OCI-LY7 (cell line): ENCODE data around the gene TSR2. TPM values are rescaled to one million over a fixed set of nuclear protein-coding genes. Genes with fewer than 3 reads are reported as not detected.

Source experiments
- BruUV-seq: library from RNA; stranded (reverse); fragments of 400-500 nt; replicated peaks from 2 replicates; lab custom pipeline; 2021; lab: Mats Ljungman, UMichigan
- CTCF ChIA-PET: fragments of 300-600 bp; sonication (Branson Sonifier 250); formaldehyde crosslinking; loops from one replicate; lab custom pipeline; 2022; ENCODE audit warnings: antibody characterized with exemption; ENCODE audit not compliant: unreplicated experiment; lab: Charles Lee
- POLR2A ChIA-PET: fragments of 300-600 bp; sonication (Branson Sonifier 250); formaldehyde crosslinking; loops from one replicate; lab custom pipeline; 2022; ENCODE audit warnings: antibody characterized with exemption; lab: Charles Lee
- DNase-seq: peaks from one replicate; pipeline ENCODE4 v3.0.0-alpha.2; 2015; ENCODE audit warnings: low spot score
- H2AFZ ChIP-seq: fragments of 200-600 bp; sonication (generic), shearing (Covaris generic); 2 replicates; pipeline ENCODE4 v1.6.1; 2014; ENCODE audit warnings: mild to moderate bottlenecking, antibody characterized with exemption, low read length, moderate library complexity
- H3K27ac ChIP-seq: fragments of 200-600 bp; sonication (generic); 2 replicates; pipeline ENCODE4 v1.5.1; 2014; ENCODE audit warnings: mixed run types, low read depth, mild to moderate bottlenecking, moderate library complexity, low read length, inconsistent platforms; ENCODE audit not compliant: poor library complexity, severe bottlenecking
- H3K36me3 ChIP-seq: fragments of 200-600 bp; sonication (generic); 2 replicates; pipeline ENCODE4 v1.6.1; 2014; ENCODE audit warnings: mild to moderate bottlenecking, antibody characterized with exemption, low read length, moderate library complexity, mixed read lengths; ENCODE audit not compliant: insufficient read depth
- H3K4me1 ChIP-seq: fragments of 200-600 bp; sonication (generic); 2 replicates; pipeline ENCODE4 v1.5.1; 2014; ENCODE audit warnings: mild to moderate bottlenecking, low read length; ENCODE audit not compliant: insufficient read depth, poor library complexity, severe bottlenecking
- H3K4me2 ChIP-seq: fragments of 200-600 bp; sonication (generic); 2 replicates; pipeline ENCODE4 v1.6.1; 2014; ENCODE audit warnings: mild to moderate bottlenecking, low read length
- H3K4me3 ChIP-seq: fragments of 200-600 bp; sonication (generic); 2 replicates; pipeline ENCODE4 v1.5.1; 2014; ENCODE audit warnings: mild to moderate bottlenecking, low read depth, low read length; ENCODE audit not compliant: poor library complexity, severe bottlenecking
- H3K79me2 ChIP-seq: fragments of 200-600 bp; sonication (generic); 2 replicates; pipeline ENCODE4 v1.6.1; 2016; ENCODE audit warnings: low read depth, mild to moderate bottlenecking, low read length, moderate library complexity, mixed read lengths; ENCODE audit not compliant: insufficient read depth
- H3K9me2 ChIP-seq: fragments of 200-600 bp; sonication (generic); 2 replicates; pipeline ENCODE4 v1.6.1; 2016; ENCODE audit warnings: mild to moderate bottlenecking, low read length, mixed read lengths; ENCODE audit not compliant: insufficient read depth
- H3K9me3 ChIP-seq: fragments of 200-600 bp; sonication (generic); 2 replicates; pipeline ENCODE4 v1.6.1; 2014; ENCODE audit warnings: mild to moderate bottlenecking, mixed run types, low read length, mixed read lengths
- H4K20me1 ChIP-seq: fragments of 200-600 bp; sonication (generic); 2 replicates; pipeline ENCODE4 v1.6.1; 2014; ENCODE audit warnings: mild to moderate bottlenecking, antibody characterized with exemption, low read length, moderate library complexity, mixed read lengths; ENCODE audit not compliant: insufficient read depth
- CTCF ChIP-seq: fragments of 200-600 bp; sonication (generic); conservative IDR thresholded peaks from 2 replicates; pipeline ENCODE4 v1.5.1; 2014; ENCODE audit warnings: mild to moderate bottlenecking, antibody characterized with exemption, low read length, moderate library complexity, mixed read lengths
- EZH2phosphoT487 ChIP-seq: fragments of 200-600 bp; sonication (generic); IDR thresholded peaks from 2 replicates; pipeline ENCODE4 v1.6.1; 2018; ENCODE audit warnings: low read depth, borderline replicate concordance, mild to moderate bottlenecking, mixed run types, antibody characterized with exemption, low read length, moderate library complexity, mixed read lengths
- intact Hi-C: fragments of 100-400 bp; cut with micrococcal nuclease; formaldehyde crosslinking; loops from one replicate; pipeline ENCODE4 v1.10.0; 2022; ENCODE audit not compliant: unreplicated experiment
- total RNA-seq, 2 experiments: library from RNA; depleted of rRNA in 1 of 2; stranded (reverse); fragments of >200 nt in 1 of 2; shearing (Covaris generic) in 1 of 2; gene quantifications; 2 replicates each; pipeline ENCODE4 v1.2.3, GENCODE V29; 2014 to 2022

TSR2 gene
- total RNA-seq, 2 experiments from 2014 or later: 14.6 to 30.7 TPM

DNA sequence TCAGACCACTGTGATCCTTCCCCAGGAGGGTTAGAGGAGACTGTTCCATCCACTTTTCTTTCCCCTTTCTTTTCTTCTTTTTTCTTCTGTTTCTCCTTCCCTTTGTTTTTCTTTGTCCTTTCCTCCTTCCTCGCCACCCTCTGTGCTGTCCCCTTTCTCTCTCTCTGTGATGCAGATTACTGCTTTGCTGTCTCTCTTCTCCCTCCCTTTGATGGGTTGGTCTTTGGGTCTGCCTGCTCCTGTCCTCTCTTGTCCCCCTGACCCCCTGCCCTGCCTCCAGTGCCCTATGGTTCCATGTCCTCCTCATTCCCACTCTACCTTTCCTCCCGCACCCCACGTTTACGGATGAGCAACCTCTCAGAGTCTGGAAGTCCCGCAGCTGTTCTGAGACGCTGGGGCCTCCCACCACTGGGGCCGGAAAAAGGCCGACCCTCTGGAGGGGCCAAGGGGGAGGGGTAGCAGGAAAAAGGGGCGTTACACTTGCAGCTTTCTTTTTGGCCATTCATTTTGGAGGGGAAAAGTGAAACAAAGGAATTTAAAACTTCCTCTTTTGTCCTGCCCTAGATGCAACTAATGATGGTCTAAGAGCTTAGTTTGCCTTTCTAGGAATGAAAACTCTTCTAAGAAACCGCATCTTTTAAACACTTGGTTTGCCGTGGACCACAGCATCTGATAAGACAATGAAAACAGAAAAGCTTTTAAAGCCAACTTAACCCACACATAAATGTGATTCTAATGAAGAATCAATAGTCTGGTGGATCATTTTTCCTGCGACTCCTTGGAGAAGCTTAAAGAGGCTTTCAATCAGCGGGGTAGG is 24.5 kb upstream of the TSR2 start:
- Histone ChIP-seq H3K4me1 (no peaks in the 10 kb centered on the region), H3K9me2 (no peaks in the 10 kb centered on the region), H3K4me2 (no peak overlapping the region), H3K27ac (no peak overlapping the region), H3K36me3 (no peaks in the 10 kb centered on the region), H3K4me3 (no peak overlapping the region), H4K20me1 (no peaks in the 10 kb centered on the region), H3K79me2 (no peaks in the 10 kb centered on the region), H2AFZ (no peak overlapping the region), H3K9me3 (no peaks in the 10 kb centered on the region)
- intact Hi-C loops: no loop called here
- POLR2A ChIA-PET: interaction anchor here (1.2 kb wide), 1 partner anchor 26 kb away, joined by 3 read pairs; no protein-coding TSS in a partner anchor
- CTCF ChIA-PET: no interaction called here
- no TSS peak for BruUV-seq
- TF ChIP-seq CTCF: no peak
- no peak for TF ChIP-seq EZH2phosphoT487
- DNase-seq: peak; percentile 6

GRCh38 chrX:54416965-54417364 is 23.2 kb upstream of the TSR2 start:
- intact Hi-C loops: no loop called here
- Histone ChIP-seq H3K9me3 (no peaks in the 10 kb centered on the region), H3K27ac (no peak overlapping the region), H3K79me2 (no peaks in the 10 kb centered on the region), H3K9me2 (no peaks in the 10 kb centered on the region), H4K20me1 (no peaks in the 10 kb centered on the region), H3K4me1 (no peaks in the 10 kb centered on the region), H3K36me3 (no peaks in the 10 kb centered on the region), H2AFZ (no peak overlapping the region), H3K4me2 (no peak overlapping the region), H3K4me3 (no peak overlapping the region)
- CTCF ChIA-PET: no interaction called here
- no TSS peak for BruUV-seq
- POLR2A ChIA-PET: no interaction called here
- TF ChIP-seq EZH2phosphoT487 (no peak), CTCF (no peak)
- no peak for DNase-seq
